Suprapubic skin (tissue), 4 donors: Measurements from ENCODE around the gene PLCL2.

Experiments
- POLR2A ChIP-seq, 2 donors: fragments of 450-650 bp; IDR thresholded peaks; one replicate each; pipeline ENCODE4 v1.6.1; 2017; ENCODE audit warnings: antibody characterized with exemption in 2 of 2, mild to moderate bottlenecking in 2 of 2, moderate library complexity in 2 of 2
- POLR2AphosphoS5 ChIP-seq, 3 donors: sonication (generic); formaldehyde crosslinking; IDR thresholded peaks; one replicate each; pipeline ENCODE4 v1.6.1; 2017; ENCODE audit warnings: antibody characterized with exemption in 3 of 3

DNA sequence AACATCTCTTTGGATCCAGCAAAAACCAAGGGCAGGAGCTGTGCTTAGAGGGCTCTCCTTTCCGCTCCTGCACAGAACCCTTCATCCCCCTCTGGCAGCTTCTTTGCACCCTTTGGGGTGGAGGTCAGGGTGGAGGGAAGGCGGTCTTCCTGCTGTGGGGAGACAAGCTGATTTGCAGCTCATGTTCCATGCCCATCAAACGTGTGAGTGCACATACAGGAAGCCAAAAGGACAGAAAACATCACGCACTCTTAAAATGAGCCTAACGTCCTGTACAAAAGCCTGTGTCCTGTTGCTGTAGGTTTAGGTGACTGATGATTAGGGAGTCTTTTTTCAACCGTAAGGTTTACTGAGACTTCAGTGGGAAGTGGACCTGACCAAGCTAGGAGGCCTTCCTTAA lies 195.2 kb downstream of the PLCL2 start:
- TF ChIP-seq POLR2AphosphoS5 (IDR thresholded peaks at IDR 0.05) (no peak), POLR2A (IDR thresholded peaks at IDR 0.05) (no peak)
